DOHH2 (cell line): ENCODE data around the gene CAV3.

Experiments used
- H3F3A ChIP-seq: fragments of 200-600 bp; sonication (generic), shearing (Covaris generic); 2 replicates; pipeline ENCODE4 v1.6.0; 2016; ENCODE audit warnings: antibody characterized with exemption, mild to moderate bottlenecking; ENCODE audit not compliant: control insufficient read depth, insufficient read depth
- H3K27ac ChIP-seq: fragments of 200-600 bp; sonication (generic); 2 replicates; pipeline ENCODE4 v1.5.1; 2014; ENCODE audit warnings: low read depth, mild to moderate bottlenecking, low read length, moderate library complexity
- H3K27me3 ChIP-seq: fragments of 200-600 bp; sonication (generic); 2 replicates; pipeline ENCODE4 v1.6.1; 2014; ENCODE audit warnings: mild to moderate bottlenecking, low read length, mixed read lengths; ENCODE audit not compliant: control insufficient read depth
- H3K36me3 ChIP-seq: fragments of 200-600 bp; sonication (generic); 2 replicates; pipeline ENCODE4 v1.6.1; 2014; ENCODE audit warnings: mild to moderate bottlenecking, low read length, moderate library complexity, mixed read lengths; ENCODE audit not compliant: control insufficient read depth
- H3K4me1 ChIP-seq: fragments of 200-600 bp; sonication (generic); 2 replicates; pipeline ENCODE4 v1.6.1; 2014; ENCODE audit warnings: mild to moderate bottlenecking, low read length, mixed read lengths; ENCODE audit not compliant: control insufficient read depth
- H3K4me2 ChIP-seq: fragments of 200-600 bp; sonication (generic); 2 replicates; pipeline ENCODE4 v1.6.0; 2014; ENCODE audit warnings: mild to moderate bottlenecking, low read length, moderate library complexity
- H3K4me3 ChIP-seq: fragments of 200-600 bp; sonication (generic); 2 replicates; pipeline ENCODE4 v1.5.1; 2014; ENCODE audit warnings: mild to moderate bottlenecking, low read length, mixed read lengths
- H3K79me2 ChIP-seq: fragments of 200-600 bp; sonication (generic); 2 replicates; pipeline ENCODE4 v1.6.1; 2014; ENCODE audit warnings: mild to moderate bottlenecking, low read length, mixed read lengths; ENCODE audit not compliant: control insufficient read depth
- H3K9me2 ChIP-seq: fragments of 200-600 bp; sonication (generic); replicated peaks from 2 replicates; pipeline ENCODE4 v1.6.1; 2014; ENCODE audit warnings: mild to moderate bottlenecking, low read length, mixed read lengths; ENCODE audit not compliant: control insufficient read depth
- H3K9me3 ChIP-seq: fragments of 200-600 bp; sonication (generic); 2 replicates; pipeline ENCODE4 v1.6.1; 2014; ENCODE audit warnings: antibody characterized with exemption, low read length, mixed read lengths; ENCODE audit not compliant: control insufficient read depth, insufficient read depth
- H4K20me1 ChIP-seq: fragments of 200-600 bp; sonication (generic); 2 replicates; pipeline ENCODE4 v1.6.0; 2014; ENCODE audit warnings: low read depth, mild to moderate bottlenecking, antibody characterized with exemption, low read length, moderate library complexity; ENCODE audit not compliant: control insufficient read depth, insufficient read depth
- EZH2phosphoT487 ChIP-seq: fragments of 200-600 bp; sonication (generic); IDR thresholded peaks from 2 replicates; pipeline ENCODE4 v1.6.1; 2017; ENCODE audit warnings: borderline replicate concordance, mild to moderate bottlenecking, antibody characterized with exemption, low read length, moderate library complexity, mixed read lengths
- TF ChIP-seq, protein P1 (sequence below): fragments of 200-600 bp; sonication (generic); IDR thresholded peaks from one replicate; pipeline ENCODE4 v1.5.1; 2014; ENCODE audit warnings: antibody characterized with exemption, mild to moderate bottlenecking, low read depth, low read length; ENCODE audit not compliant: poor library complexity, severe bottlenecking

CAV3 gene

DNA sequence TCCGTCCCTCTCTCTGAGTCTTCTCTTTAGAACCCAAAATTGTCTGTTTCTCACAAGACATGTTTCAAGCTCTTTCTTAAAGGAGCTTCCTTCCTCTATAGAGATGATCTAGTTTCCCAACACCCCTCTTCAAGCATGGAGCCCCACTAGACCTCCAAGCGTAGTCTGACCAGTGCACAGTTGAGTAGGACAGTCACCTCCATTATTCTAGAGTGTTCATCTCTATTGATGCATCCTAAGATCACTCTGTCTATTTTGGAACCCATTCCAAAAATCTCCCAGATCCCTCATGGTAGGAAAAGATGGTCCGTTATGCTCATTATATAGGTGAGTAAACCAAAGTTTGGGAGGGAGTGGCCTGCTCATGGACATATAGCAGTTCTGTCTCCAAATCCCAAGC is 4.1 kb upstream of the CAV3 start:
- Histone ChIP-seq H3K79me2 (no peaks in the 10 kb centered on the region), H3K27ac (no peak overlapping the region), H3K36me3 (no peaks in the 10 kb centered on the region), H4K20me1 (no peaks in the 10 kb centered on the region), H3K9me2 (no peaks in the 10 kb centered on the region), H3K4me1 (no peaks in the 10 kb centered on the region), H3K4me2 (no peak overlapping the region), H3F3A (no peaks in the 10 kb centered on the region), H3K4me3 (no peak overlapping the region), H3K9me3 (no peaks in the 10 kb centered on the region), H3K27me3 (no peaks in the 10 kb centered on the region)
- TF ChIP-seq, protein P1, sequence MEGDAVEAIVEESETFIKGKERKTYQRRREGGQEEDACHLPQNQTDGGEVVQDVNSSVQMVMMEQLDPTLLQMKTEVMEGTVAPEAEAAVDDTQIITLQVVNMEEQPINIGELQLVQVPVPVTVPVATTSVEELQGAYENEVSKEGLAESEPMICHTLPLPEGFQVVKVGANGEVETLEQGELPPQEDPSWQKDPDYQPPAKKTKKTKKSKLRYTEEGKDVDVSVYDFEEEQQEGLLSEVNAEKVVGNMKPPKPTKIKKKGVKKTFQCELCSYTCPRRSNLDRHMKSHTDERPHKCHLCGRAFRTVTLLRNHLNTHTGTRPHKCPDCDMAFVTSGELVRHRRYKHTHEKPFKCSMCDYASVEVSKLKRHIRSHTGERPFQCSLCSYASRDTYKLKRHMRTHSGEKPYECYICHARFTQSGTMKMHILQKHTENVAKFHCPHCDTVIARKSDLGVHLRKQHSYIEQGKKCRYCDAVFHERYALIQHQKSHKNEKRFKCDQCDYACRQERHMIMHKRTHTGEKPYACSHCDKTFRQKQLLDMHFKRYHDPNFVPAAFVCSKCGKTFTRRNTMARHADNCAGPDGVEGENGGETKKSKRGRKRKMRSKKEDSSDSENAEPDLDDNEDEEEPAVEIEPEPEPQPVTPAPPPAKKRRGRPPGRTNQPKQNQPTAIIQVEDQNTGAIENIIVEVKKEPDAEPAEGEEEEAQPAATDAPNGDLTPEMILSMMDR: no peak
- no peak for TF ChIP-seq EZH2phosphoT487

DNA sequence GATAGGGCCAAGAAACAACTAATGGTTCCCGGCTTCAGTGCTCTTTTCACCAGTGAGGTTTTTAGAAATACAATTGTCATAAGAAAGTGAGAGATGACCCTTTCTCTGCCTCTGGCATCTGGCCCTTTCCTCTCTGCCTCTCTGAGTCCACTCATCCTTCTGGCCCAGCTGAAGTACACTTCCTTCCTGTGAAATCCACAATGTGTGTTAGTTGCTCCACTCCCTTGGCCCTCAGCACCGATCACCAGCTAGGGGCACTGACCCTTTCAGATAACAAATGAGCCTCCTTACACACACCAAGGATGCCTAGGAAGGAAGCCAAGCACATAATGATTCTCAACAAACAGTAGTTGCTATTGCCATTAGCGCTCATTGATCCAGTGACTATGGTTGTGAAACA is 2.9 kb upstream of the CAV3 start:
- TF ChIP-seq EZH2phosphoT487: no peak
- TF ChIP-seq, protein P1: no peak
- H3K4me2 ChIP-seq: no peak overlapping the region
- no peaks in the 10 kb centered on the region for H3K79me2 ChIP-seq
- no peak overlapping the region for H3K27ac ChIP-seq
- H3F3A ChIP-seq: no peaks in the 10 kb centered on the region
- H3K4me3 ChIP-seq: no peak overlapping the region
- no peaks in the 10 kb centered on the region for H4K20me1 ChIP-seq
- H3K9me3 ChIP-seq: no peaks in the 10 kb centered on the region
- no peaks in the 10 kb centered on the region for H3K36me3 ChIP-seq
- H3K4me1 ChIP-seq: no peaks in the 10 kb centered on the region
- H3K9me2 ChIP-seq: no peaks in the 10 kb centered on the region
- no peaks in the 10 kb centered on the region for H3K27me3 ChIP-seq

DNA sequence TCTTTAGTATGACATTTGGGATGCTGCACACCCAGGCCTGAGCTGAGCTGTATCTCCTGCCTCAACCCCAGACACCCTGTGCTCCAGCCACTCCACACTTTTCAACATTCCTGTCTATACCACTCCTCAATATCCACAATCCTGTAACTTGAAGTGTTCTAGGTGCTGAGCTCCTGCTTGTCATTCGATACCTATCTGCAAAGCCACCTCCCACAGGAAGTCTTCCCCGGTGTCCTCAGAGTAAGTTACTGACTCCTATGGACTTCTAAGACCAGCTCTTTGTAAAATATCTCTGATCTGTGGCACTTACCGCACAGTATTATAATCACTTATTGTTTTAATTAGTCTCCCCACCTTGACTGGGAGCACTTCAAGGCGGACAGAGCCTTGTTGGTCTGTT is 1.2 kb upstream of the CAV3 start:
- H3K27ac ChIP-seq: no peak overlapping the region
- no peak overlapping the region for H3K4me2 ChIP-seq

More for the DNA sequence above, 1.2 kb upstream of the CAV3 start:
- Histone ChIP-seq H3K9me2 (no peaks in the 10 kb centered on the region), H3K9me3 (no peaks in the 10 kb centered on the region), H4K20me1 (no peaks in the 10 kb centered on the region), H3K4me1 (no peaks in the 10 kb centered on the region), H3K27me3 (no peaks in the 10 kb centered on the region), H3K4me3 (no peak overlapping the region), H3K79me2 (no peaks in the 10 kb centered on the region), H3F3A (no peaks in the 10 kb centered on the region), H3K36me3 (no peaks in the 10 kb centered on the region)
- TF ChIP-seq, protein P1: no peak
- no peak for TF ChIP-seq EZH2phosphoT487
